PC-9 (cell line): ENCODE measurements around the gene PRKG1. TPM values are rescaled to one million over a fixed set of nuclear protein-coding genes. Genes with fewer than 3 reads are reported as not detected.

Source experiments
- BruUV-seq: library from RNA; stranded (reverse); fragments of 400-500 nt; replicated peaks from 2 replicates; lab custom pipeline; 2021; lab: Mats Ljungman, UMichigan
- CTCF ChIA-PET: fragments of 300-600 bp; sonication (Branson Sonifier 250); formaldehyde crosslinking; loops from one replicate; lab custom pipeline; 2022; ENCODE audit warnings: antibody characterized with exemption; lab: Charles Lee
- POLR2A ChIA-PET: fragments of 300-600 bp; sonication (Branson Sonifier 250); formaldehyde crosslinking; loops from one replicate; lab custom pipeline; 2022; ENCODE audit warnings: antibody characterized with exemption; ENCODE audit not compliant: unreplicated experiment; lab: Charles Lee
- DNase-seq, 2 experiments: peaks; one replicate each; pipeline versions ENCODE4 v3.0.0 to v3.0.0-alpha.2; 2015 to 2022; ENCODE audit warnings: mixed read lengths in 1 of 2
- H2AFZ ChIP-seq: fragments of 200-600 bp; sonication (generic); 2 replicates; pipeline ENCODE4 v1.8.1; 2017; ENCODE audit warnings: antibody characterized with exemption
- H3F3A ChIP-seq: fragments of 200-600 bp; sonication (generic); 2 replicates; pipeline ENCODE4 v1.8.1; 2017; ENCODE audit warnings: antibody characterized with exemption, mild to moderate bottlenecking, low read depth; ENCODE audit not compliant: insufficient read depth
- H3K27ac ChIP-seq: fragments of 200-600 bp; sonication (generic); 2 replicates; pipeline ENCODE4 v1.6.1; 2016; ENCODE audit warnings: mixed run types
- H3K27me3 ChIP-seq: fragments of 200-600 bp; sonication (generic); 2 replicates; pipeline ENCODE4 v1.6.1; 2016; ENCODE audit warnings: low read depth, mixed run types; ENCODE audit not compliant: insufficient read depth
- H3K36me3 ChIP-seq: fragments of 200-600 bp; sonication (generic); 2 replicates; pipeline ENCODE4 v1.6.1; 2016; ENCODE audit warnings: low read depth, mixed run types
- H3K4me1 ChIP-seq: fragments of 200-600 bp; sonication (generic); replicated peaks from 2 replicates; pipeline ENCODE4 v1.6.1; 2016; ENCODE audit warnings: mixed run types; ENCODE audit not compliant: insufficient read depth
- H3K4me2 ChIP-seq: fragments of 200-600 bp; sonication (generic); 2 replicates; pipeline ENCODE4 v1.6.1; 2017; ENCODE audit warnings: mixed run types
- H3K4me3 ChIP-seq: fragments of 200-600 bp; sonication (generic); 2 replicates; pipeline ENCODE4 v1.6.1; 2016; ENCODE audit warnings: mixed run types
- H3K79me2 ChIP-seq: fragments of 200-600 bp; sonication (generic); 2 replicates; pipeline ENCODE4 v1.6.1; 2017; ENCODE audit warnings: low read depth, mixed run types
- H3K9me2 ChIP-seq: fragments of 200-600 bp; sonication (generic); 2 replicates; pipeline ENCODE4 v1.8.1; 2017; ENCODE audit warnings: mild to moderate bottlenecking; ENCODE audit not compliant: insufficient read depth
- H3K9me3 ChIP-seq: fragments of 200-600 bp; sonication (generic); 2 replicates; pipeline ENCODE4 v1.8.1; 2016; ENCODE audit warnings: low read depth; ENCODE audit not compliant: insufficient read depth
- H4K20me1 ChIP-seq: fragments of 200-600 bp; sonication (generic); 2 replicates; pipeline ENCODE4 v1.8.1; 2017; ENCODE audit not compliant: insufficient read depth
- CTCF ChIP-seq: fragments of 200-600 bp; sonication (generic); conservative IDR thresholded peaks from 2 replicates; pipeline ENCODE4 v1.6.1; 2017; ENCODE audit warnings: mixed run types, antibody characterized with exemption, mild to moderate bottlenecking, moderate library complexity
- EZH2 ChIP-seq: fragments of 200-600 bp; sonication (generic); IDR thresholded peaks from 2 replicates; pipeline ENCODE4 v1.8.0; 2017; ENCODE audit warnings: antibody characterized with exemption, low read depth
- intact Hi-C: fragments of 100-400 bp; cut with micrococcal nuclease; formaldehyde crosslinking; loops from one replicate; pipeline ENCODE4 v1.10.0; 2022; ENCODE audit not compliant: unreplicated experiment
- total RNA-seq: library from RNA; stranded (reverse); gene quantifications from 2 replicates; pipeline ENCODE4 v1.2.3, GENCODE V29; 2021

The PRKG1 gene
- total RNA-seq, 1 experiment from 2014 or later: 0.70 TPM

GRCh38 chr10:51689536-51689935 lies 615.2 kb downstream of the PRKG1 start:
- no peak overlapping the region for H2AFZ ChIP-seq
- H3K36me3 ChIP-seq: no peaks in the 10 kb centered on the region
- peaks cover 5% of the 10 kb centered on the region; the same call in 1 of the 2 replicates for H3K9me3 ChIP-seq
- ChIA-PET POLR2A (no interaction called here), CTCF (no interaction called here)
- no peaks in the 10 kb centered on the region; the same call in 1 of the 2 replicates for H3F3A ChIP-seq
- no peak overlapping the region for H3K27ac ChIP-seq
- no peaks in the 10 kb centered on the region for H3K9me2 ChIP-seq
- peaks cover 20% of the 10 kb centered on the region for H3K4me1 ChIP-seq
- H3K4me2 ChIP-seq: no peak overlapping the region
- no peaks in the 10 kb centered on the region for H4K20me1 ChIP-seq
- no peaks in the 10 kb centered on the region for H3K27me3 ChIP-seq
- H3K79me2 ChIP-seq: no peaks in the 10 kb centered on the region
- TF ChIP-seq CTCF (no peak), EZH2 (no peak)
- H3K4me3 ChIP-seq: no peak overlapping the region
- intact Hi-C loops: no loop called here
- no TSS peak for BruUV-seq
- no peak for DNase-seq

DNA sequence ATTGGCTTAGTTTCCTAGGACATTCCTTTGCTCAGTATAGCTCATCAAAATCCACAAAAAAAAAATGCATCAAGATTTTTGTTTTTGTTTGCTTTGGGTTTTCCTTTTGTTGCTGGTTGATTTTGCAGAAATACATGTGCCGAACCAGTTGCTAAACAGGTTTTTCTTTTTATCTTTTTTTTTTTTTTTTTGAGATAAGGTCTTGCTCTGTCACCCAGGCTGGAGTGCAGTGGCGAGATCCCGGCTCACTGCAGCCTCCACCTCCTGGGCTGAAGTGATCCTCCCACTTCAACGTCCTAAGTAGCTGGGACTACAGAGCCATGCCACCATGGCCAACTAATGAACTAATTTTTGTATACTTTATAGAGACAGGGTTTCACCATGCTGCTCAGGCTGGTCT lies 616.8 kb downstream of the PRKG1 start:
- peaks cover 4% of the 10 kb centered on the region; the same call in 1 of the 2 replicates for H3K9me3 ChIP-seq
- H3K4me1 ChIP-seq: peaks cover 9% of the 10 kb centered on the region
- intact Hi-C loops: no loop called here
- no peak overlapping the region for H3K4me3 ChIP-seq
- H4K20me1 ChIP-seq: no peaks in the 10 kb centered on the region
- no peak overlapping the region for H3K27ac ChIP-seq
- H3F3A ChIP-seq: no peaks in the 10 kb centered on the region; the same call in 1 of the 2 replicates
- no peaks in the 10 kb centered on the region for H3K9me2 ChIP-seq
- no TSS peak for BruUV-seq
- TF ChIP-seq CTCF: no peak
- no peak for TF ChIP-seq EZH2
- CTCF ChIA-PET: interaction anchor here (0.7 kb wide), 1 partner anchor 919 kb away, joined by 5 read pairs; no protein-coding TSS in a partner anchor
- POLR2A ChIA-PET: interaction anchor here (0.7 kb wide), 2 partner anchors 22 to 242 kb away, joined by 4 to 8 read pairs; no protein-coding TSS in a partner anchor
- peak overlapping the region; percentile 29 for H3K4me2 ChIP-seq
- H3K36me3 ChIP-seq: no peaks in the 10 kb centered on the region
- DNase-seq: peak; percentile 39 to 56
- H2AFZ ChIP-seq: 0 out of 2 replicates have a peak overlapping the region, but pooled peaks have one; percentile 5
- H3K79me2 ChIP-seq: 0 out of 2 replicates have a peak, but pooled peaks cover 2% of the 10 kb centered on the region
- no peaks in the 10 kb centered on the region for H3K27me3 ChIP-seq

DNA sequence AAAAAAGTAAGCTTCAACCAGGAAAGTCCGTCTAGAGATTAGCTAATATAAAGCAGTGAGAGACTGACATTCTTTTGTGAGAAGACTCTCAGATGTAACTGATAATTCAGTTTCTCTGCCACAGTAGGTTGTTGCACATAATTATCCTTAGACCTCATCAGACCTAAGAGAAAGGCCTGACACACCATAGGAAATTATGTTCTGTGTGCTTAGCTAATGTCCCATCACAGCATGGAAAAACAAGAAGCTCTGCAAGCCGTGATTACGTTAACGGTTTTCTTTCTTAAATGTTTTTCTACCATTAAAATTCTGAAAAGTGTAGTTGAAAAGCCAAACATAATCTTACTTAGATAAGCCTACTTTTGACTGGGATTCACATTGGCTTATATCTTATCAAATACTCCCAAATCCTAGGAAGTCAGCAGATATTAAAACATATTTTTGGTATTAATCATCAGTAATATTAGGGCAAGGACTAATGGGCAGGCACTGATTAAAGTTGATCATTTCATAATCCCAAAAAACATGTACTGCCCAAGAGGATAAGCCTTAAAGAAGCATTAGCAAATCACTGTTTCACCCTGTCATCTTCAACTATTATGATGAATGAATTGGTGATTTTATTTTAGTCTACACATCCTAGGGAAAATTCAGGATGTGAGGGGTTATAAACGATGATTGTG lies 619.9 kb downstream of the PRKG1 start:
- ChIA-PET CTCF (no interaction called here), POLR2A (interaction anchor here (0.6 kb wide), 1 partner anchor 10 kb away, joined by 3 read pairs; no protein-coding TSS in a partner anchor)
- intact Hi-C loops: no loop called here

More for the DNA sequence above, 619.9 kb downstream of the PRKG1 start:
- no peak overlapping the region for H3K4me3 ChIP-seq
- H4K20me1 ChIP-seq: 0 out of 2 replicates have a peak, but pooled peaks cover 4% of the 10 kb centered on the region
- no peak for TF ChIP-seq EZH2
- no peak for TF ChIP-seq CTCF
- no peak for DNase-seq
- H3K9me2 ChIP-seq: no peaks in the 10 kb centered on the region
- H3F3A ChIP-seq: no peaks in the 10 kb centered on the region; the same call in 1 of the 2 replicates
- no peak overlapping the region for H3K4me2 ChIP-seq
- no peaks in the 10 kb centered on the region for H3K27me3 ChIP-seq
- peaks cover 32% of the 10 kb centered on the region for H3K79me2 ChIP-seq
- no peak overlapping the region for H3K27ac ChIP-seq
- no peak overlapping the region for H2AFZ ChIP-seq
- H3K9me3 ChIP-seq: no peaks in the 10 kb centered on the region
- H3K4me1 ChIP-seq: peaks cover 23% of the 10 kb centered on the region; the same call in 1 of the 2 replicates
- BruUV-seq: no TSS peak
- H3K36me3 ChIP-seq: 0 out of 2 replicates have a peak, but pooled peaks cover 7% of the 10 kb centered on the region
